K562 (cell line): ENCODE data around the gene TEAD3. TPM values are rescaled to one million over a fixed set of nuclear protein-coding genes. Genes with fewer than 3 reads are reported as not detected.

Experiments
- EP400 ChIP-seq: fragments of 450-650 bp; IDR thresholded peaks from 2 replicates; pipeline ENCODE4 v1.6.1; 2017; ENCODE audit warnings: antibody characterized with exemption, mild to moderate bottlenecking, moderate library complexity
- GATA2 ChIP-seq: sonication (generic); formaldehyde crosslinking; IDR thresholded peaks from 2 replicates; pipeline ENCODE4 v1.4.0; 2020; ENCODE audit warnings: mild to moderate bottlenecking, missing genetic modification reagents
- HDAC3 ChIP-seq: fragments of 450-650 bp; IDR thresholded peaks from 2 replicates; pipeline ENCODE4 v1.6.1; 2018; ENCODE audit warnings: borderline replicate concordance, mild to moderate bottlenecking, moderate library complexity; ENCODE audit not compliant: partially characterized antibody
- KLF1 ChIP-seq: fragments of 450-650 bp; IDR thresholded peaks from 2 replicates; pipeline ENCODE4 v1.6.1; 2016; ENCODE audit warnings: missing genetic modification characterization, missing compliant biosample characterization
- NCOA1 ChIP-seq: fragments of 450-650 bp; IDR thresholded peaks from 2 replicates; pipeline ENCODE4 v1.6.1; 2016; ENCODE audit warnings: low read depth
- POLR2A ChIP-seq: fragments of 450-650 bp; conservative IDR thresholded peaks from 2 replicates; pipeline ENCODE4 v1.6.1; 2016
- POLR2B ChIP-seq: fragments of 450-650 bp; IDR thresholded peaks from 2 replicates; pipeline ENCODE4 v1.6.1; 2018; ENCODE audit warnings: low read depth; ENCODE audit not compliant: partially characterized antibody
- RBM14 ChIP-seq: fragments of 200-400 bp; formaldehyde crosslinking; IDR thresholded peaks from 2 replicates; pipeline ENCODE4 v1.6.1; 2018; ENCODE audit warnings: low read depth, mild to moderate bottlenecking, low read length, moderate library complexity, borderline replicate concordance; ENCODE audit not compliant: insufficient read depth
- TEAD4 ChIP-seq, 2 experiments: sonication (generic) in 1 of 2; formaldehyde crosslinking in 1 of 2; IDR thresholded peaks; 2 replicates each; pipeline versions ENCODE4 v1.6.1 to v1.8.0; 2012 to 2022; ENCODE audit warnings: borderline replicate concordance in 1 of 2, inconsistent platforms in 1 of 2, low read length in 1 of 2, mild to moderate bottlenecking in 1 of 2, missing genetic modification reagents in 1 of 2
- ZNF408 ChIP-seq: fragments of 250-450 bp; sonication (Bioruptor Pico); IDR thresholded peaks from 2 replicates; pipeline ENCODE4 v1.4.0; 2020; ENCODE audit warnings: low read depth, mild to moderate bottlenecking, moderate library complexity
- ZNF717 ChIP-seq: fragments of 250-450 bp; sonication (Bioruptor Pico); IDR thresholded peaks from 2 replicates; pipeline ENCODE4 v1.5.0; 2021
- polyA plus RNA-seq, 8 experiments: library from polyadenylated mRNA; depleted of rRNA in 4 of 8; stranded (reverse) in 5 of 8; unstranded in 3 of 8; fragments of >200 nt; fragmentation: Nextera tagmentation in 2 of 8; fragmentation: Illumina TruSeq in 1 of 8; extraction: Ambion mirVana in 2 of 8; extraction: Trizol in 1 of 8; gene quantifications; 2 replicates each; pipeline versions ENCODE4 v1.2.1 to v1.2.3, GENCODE V29; 2011 to 2014; ENCODE audit warnings: inconsistent platforms in 1 of 8, missing spikeins in 1 of 8
- total RNA-seq, 7 experiments: library from RNA; depleted of rRNA in 6 of 7; stranded (reverse); fragments of >200 nt in 6 of 7; fragmentation: Illumina TruSeq in 2 of 7; extraction: Trizol in 2 of 7; gene quantifications; 2 replicates each; pipeline versions ENCODE4 v1.2.1 to v1.2.3, GENCODE V29; 2011 to 2021; ENCODE audit warnings: low replicate concordance in 1 of 7
- TF ChIP-seq, protein P1 (sequence below), 2 experiments: fragments of 450-650 bp; formaldehyde crosslinking in 1 of 2; IDR thresholded peaks; 2 replicates each; pipeline versions ENCODE4 v1.4.0 to v1.6.1; 2014 to 2020; ENCODE audit warnings: mild to moderate bottlenecking in 2 of 2, borderline replicate concordance in 1 of 2, low read depth in 1 of 2
- TF ChIP-seq, protein P2 (sequence below): sonication (generic); formaldehyde crosslinking; IDR thresholded peaks from 2 replicates; pipeline ENCODE4 v1.8.1; 2023; ENCODE audit warnings: mild to moderate bottlenecking, missing genetic modification reagents
- TF ChIP-seq, protein P3 (sequence below), 2 experiments: fragments of 450-650 bp in 1 of 2; sonication (generic) in 1 of 2; formaldehyde crosslinking; conservative IDR thresholded peaks; 2 replicates each; pipeline versions ENCODE4 v1.4.0 to v1.8.1; 2020 to 2022; ENCODE audit warnings: mild to moderate bottlenecking in 1 of 2, missing genetic modification reagents in 1 of 2
- TF ChIP-seq, protein P4 (sequence below): fragments of 450-650 bp; formaldehyde crosslinking; conservative IDR thresholded peaks from 2 replicates; pipeline ENCODE4 v1.4.0; 2022; ENCODE audit warnings: mild to moderate bottlenecking, missing genetic modification characterization

TEAD3 gene
- total and polyA plus RNA-seq, 9 of the 15 experiments (the other 6 are each of a cell fraction or from before 2014, with no cell fraction given), result 0.63 to 13.2 (median 3.3) TPM

DNA sequence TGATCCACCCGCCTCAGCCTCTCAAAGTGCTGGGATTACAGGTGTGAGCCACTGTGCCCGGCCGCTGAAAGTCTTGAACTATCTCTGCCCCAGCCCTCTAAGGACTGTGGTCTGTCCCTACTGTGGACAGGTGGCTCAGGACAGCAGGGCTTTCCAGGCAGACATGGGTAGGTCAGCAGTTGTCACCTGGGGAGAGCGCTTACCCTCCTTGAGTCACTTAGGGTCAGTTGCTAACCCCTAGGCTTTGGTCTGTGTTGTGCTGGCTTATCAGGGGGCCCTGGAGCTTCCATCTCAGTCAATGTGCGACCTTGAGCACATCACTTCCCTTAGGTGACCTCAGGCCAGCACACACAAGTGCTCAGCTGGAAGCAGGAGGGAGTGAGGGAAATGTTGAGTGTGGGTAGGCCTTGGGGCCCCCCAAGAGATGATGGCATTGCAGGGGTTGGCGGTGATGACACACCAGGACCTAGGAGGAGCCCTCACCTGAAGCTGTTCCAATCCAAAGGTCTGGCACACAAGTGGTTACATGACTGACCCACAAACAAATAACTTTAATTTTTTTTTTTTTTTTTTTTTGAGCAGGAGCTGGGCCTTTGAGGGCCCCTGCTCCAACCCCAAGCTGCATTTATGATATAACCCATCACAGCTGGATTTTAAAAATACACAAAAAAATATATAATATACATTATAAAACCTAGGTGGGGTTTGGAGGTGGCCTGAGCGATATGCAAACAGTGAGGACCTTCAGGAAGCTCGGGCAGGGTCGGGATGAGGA is 23.6 kb downstream of the TEAD3 start (continued):
- TF ChIP-seq, protein P1, sequence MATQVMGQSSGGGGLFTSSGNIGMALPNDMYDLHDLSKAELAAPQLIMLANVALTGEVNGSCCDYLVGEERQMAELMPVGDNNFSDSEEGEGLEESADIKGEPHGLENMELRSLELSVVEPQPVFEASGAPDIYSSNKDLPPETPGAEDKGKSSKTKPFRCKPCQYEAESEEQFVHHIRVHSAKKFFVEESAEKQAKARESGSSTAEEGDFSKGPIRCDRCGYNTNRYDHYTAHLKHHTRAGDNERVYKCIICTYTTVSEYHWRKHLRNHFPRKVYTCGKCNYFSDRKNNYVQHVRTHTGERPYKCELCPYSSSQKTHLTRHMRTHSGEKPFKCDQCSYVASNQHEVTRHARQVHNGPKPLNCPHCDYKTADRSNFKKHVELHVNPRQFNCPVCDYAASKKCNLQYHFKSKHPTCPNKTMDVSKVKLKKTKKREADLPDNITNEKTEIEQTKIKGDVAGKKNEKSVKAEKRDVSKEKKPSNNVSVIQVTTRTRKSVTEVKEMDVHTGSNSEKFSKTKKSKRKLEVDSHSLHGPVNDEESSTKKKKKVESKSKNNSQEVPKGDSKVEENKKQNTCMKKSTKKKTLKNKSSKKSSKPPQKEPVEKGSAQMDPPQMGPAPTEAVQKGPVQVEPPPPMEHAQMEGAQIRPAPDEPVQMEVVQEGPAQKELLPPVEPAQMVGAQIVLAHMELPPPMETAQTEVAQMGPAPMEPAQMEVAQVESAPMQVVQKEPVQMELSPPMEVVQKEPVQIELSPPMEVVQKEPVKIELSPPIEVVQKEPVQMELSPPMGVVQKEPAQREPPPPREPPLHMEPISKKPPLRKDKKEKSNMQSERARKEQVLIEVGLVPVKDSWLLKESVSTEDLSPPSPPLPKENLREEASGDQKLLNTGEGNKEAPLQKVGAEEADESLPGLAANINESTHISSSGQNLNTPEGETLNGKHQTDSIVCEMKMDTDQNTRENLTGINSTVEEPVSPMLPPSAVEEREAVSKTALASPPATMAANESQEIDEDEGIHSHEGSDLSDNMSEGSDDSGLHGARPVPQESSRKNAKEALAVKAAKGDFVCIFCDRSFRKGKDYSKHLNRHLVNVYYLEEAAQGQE (IDR thresholded peaks at IDR 0.05; ENCODE audit: borderline replicate concordance), result no peak
- TF ChIP-seq, protein P1 (CRISPR knock-in tag; IDR thresholded peaks at IDR 0.05; ENCODE audit: low read depth), result no peak
- TF ChIP-seq ZNF408 (CRISPR knock-in tag) (no peak), KLF1 (tag) (no peak), EP400 (no peak), POLR2B (peak; percentile 76), GATA2 (no peak), ZNF717 (CRISPR knock-in tag) (no peak), HDAC3 (no peak), NCOA1 (no peak), RBM14 (no peak), POLR2A (peak; percentile 41), TEAD4 (IDR thresholded peaks at IDR 0.05; ENCODE audit: low read length) (no peak), TEAD4 (CRISPR knock-in tag; IDR thresholded peaks at IDR 0.05; ENCODE audit: borderline replicate concordance) (no peak)
- TF ChIP-seq, protein P2, sequence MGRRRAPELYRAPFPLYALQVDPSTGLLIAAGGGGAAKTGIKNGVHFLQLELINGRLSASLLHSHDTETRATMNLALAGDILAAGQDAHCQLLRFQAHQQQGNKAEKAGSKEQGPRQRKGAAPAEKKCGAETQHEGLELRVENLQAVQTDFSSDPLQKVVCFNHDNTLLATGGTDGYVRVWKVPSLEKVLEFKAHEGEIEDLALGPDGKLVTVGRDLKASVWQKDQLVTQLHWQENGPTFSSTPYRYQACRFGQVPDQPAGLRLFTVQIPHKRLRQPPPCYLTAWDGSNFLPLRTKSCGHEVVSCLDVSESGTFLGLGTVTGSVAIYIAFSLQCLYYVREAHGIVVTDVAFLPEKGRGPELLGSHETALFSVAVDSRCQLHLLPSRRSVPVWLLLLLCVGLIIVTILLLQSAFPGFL (CRISPR knock-in tag), result no peak
- TF ChIP-seq, protein P3, sequence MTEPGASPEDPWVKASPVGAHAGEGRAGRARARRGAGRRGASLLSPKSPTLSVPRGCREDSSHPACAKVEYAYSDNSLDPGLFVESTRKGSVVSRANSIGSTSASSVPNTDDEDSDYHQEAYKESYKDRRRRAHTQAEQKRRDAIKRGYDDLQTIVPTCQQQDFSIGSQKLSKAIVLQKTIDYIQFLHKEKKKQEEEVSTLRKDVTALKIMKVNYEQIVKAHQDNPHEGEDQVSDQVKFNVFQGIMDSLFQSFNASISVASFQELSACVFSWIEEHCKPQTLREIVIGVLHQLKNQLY (CRISPR knock-in tag; conservative IDR thresholded peaks at IDR 0.05), result no peak
- TF ChIP-seq, protein P4, sequence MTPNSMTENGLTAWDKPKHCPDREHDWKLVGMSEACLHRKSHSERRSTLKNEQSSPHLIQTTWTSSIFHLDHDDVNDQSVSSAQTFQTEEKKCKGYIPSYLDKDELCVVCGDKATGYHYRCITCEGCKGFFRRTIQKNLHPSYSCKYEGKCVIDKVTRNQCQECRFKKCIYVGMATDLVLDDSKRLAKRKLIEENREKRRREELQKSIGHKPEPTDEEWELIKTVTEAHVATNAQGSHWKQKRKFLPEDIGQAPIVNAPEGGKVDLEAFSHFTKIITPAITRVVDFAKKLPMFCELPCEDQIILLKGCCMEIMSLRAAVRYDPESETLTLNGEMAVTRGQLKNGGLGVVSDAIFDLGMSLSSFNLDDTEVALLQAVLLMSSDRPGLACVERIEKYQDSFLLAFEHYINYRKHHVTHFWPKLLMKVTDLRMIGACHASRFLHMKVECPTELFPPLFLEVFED (CRISPR knock-in tag), result 0 out of 2 replicates have a peak, but pooled peaks have one; percentile 58
